Esophagus squamous epithelium (tissue), 4 donors: ENCODE results near the gene NUP98.

ENCODE experiments used
- POLR2A ChIP-seq, 4 donors: fragments of 450-650 bp; IDR thresholded peaks; one replicate each; pipeline ENCODE4 v1.6.1; 2017; ENCODE audit warnings: antibody characterized with exemption in 4 of 4, mild to moderate bottlenecking in 4 of 4, moderate library complexity in 3 of 4
- TF ChIP-seq, protein P1 (sequence below), 6 experiments: fragments of 450-650 bp in 4 of 6; fragments of 200-600 bp in 2 of 6; sonication (generic) in 2 of 6; IDR thresholded peaks; one replicate each; pipeline ENCODE4 v1.5.1; 2016 to 2019; ENCODE audit warnings: antibody characterized with exemption in 6 of 6, mild to moderate bottlenecking in 4 of 6, moderate library complexity in 4 of 6

DNA sequence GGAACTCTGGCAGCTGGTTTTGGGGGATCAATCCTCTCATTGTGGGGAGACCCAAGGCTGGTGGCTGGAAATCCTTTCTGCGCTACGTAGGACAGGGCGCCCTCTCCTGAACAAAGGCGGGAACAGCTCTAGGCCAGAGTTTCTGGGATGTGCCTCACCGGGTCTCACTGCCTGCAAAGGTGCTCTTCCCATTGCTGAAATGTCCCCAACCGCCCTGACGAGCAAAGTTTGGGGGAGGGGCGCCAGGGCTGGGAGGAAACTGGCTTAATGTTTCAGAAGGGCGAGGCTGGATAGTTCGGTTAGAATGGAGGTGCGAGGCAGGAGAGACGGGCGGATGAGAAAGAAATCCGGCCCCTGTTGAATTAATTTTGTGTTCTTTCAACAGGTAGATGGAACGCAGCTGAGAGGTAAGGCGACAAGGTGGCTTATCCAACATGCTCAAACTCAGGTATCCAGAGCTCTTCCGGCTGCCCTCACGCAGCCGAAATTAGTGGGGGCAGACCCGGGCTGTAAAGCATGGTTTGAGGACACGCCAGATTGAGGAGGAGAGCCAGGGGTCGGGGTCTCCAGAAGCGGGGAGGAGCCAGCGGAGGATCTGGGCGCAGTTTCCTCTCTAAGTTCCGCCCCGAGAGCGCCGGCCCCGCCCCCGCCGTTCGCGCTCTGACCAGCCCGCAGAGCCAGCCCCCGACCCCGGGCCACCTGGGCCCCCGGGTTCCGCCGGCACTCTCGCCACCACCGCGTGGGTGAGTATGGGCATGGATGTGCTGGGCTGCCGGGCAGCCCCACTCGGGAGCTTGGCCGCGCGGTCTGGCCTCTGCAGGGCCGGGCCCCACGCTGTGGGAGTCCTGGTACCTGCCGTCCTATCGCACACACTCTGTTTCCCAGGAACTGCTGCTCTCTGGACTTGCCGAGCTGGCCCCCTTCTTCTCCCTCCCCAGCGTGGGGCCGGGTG is 10.8 kb upstream of the NUP98 start, which contains the start of gene PGAP2:
- TF ChIP-seq, protein P1, sequence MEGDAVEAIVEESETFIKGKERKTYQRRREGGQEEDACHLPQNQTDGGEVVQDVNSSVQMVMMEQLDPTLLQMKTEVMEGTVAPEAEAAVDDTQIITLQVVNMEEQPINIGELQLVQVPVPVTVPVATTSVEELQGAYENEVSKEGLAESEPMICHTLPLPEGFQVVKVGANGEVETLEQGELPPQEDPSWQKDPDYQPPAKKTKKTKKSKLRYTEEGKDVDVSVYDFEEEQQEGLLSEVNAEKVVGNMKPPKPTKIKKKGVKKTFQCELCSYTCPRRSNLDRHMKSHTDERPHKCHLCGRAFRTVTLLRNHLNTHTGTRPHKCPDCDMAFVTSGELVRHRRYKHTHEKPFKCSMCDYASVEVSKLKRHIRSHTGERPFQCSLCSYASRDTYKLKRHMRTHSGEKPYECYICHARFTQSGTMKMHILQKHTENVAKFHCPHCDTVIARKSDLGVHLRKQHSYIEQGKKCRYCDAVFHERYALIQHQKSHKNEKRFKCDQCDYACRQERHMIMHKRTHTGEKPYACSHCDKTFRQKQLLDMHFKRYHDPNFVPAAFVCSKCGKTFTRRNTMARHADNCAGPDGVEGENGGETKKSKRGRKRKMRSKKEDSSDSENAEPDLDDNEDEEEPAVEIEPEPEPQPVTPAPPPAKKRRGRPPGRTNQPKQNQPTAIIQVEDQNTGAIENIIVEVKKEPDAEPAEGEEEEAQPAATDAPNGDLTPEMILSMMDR (IDR thresholded peaks at IDR 0.05): peak; percentile 23 to 78 (median 61)
- TF ChIP-seq POLR2A (IDR thresholded peaks at IDR 0.05): no peak
